ENCODE measurements around the gene MCF2L2. TPM values are rescaled to one million over a fixed set of nuclear protein-coding genes. Genes with fewer than 3 reads are reported as not detected.
A peak's percentile ranks its signal among the peaks of the same experiment; 100 is the strongest.
"Not testable (repeated sequence)": the region's sequence is repeated elsewhere in the genome, so short reads cannot be mapped to it uniquely, and the experiment has no call there.

MCF2L2 gene
- total RNA-seq, 1 donor from 2014 or later = 0.72 TPM

DNA sequence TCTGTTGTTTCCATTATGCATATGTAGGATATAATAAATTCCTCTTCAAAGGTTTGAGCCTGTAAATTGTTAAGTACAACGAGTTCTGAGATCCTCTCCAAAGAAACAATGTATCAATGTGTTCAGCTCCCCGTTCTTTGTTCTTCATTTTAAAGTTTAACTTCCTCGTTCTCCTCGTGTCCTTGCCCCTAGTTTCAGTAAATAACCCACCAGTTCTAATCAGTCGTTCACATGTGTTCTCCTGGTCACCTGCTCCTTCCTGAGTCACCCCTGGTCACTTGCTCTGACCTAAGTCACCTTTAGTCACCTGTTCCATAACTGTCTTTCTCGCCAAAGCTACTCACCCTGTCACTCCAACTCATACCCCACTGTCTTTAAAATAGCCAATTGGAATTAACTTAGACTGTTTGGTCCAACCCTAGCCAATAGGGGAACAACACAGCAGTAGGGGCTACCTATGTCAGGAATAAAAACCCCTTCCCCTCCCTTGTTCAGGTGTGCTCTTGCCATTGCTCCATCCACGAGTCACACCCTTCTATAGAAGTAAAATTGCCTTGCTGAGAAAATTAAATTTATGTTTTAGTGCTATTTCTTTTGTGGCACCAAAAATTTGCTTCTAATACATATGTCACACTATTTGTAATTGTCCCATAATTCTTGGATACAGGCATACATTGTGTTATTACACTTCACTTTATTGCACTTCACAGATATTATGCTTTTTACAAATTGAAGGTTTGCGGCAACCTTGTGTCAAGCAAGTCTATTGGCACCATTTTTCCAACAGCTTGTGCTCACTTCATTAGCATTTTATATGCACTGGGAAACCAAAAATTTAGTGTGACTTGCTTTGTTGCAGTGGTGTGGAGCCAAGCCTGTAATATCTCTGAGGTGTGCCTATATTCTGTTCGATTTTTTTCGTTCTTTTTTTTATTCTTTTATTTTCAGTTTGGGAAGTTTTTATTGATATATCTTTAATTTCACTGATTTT is 15.3 kb upstream of the MCF2L2 start:
- ATAC-seq = no peak

DNA sequence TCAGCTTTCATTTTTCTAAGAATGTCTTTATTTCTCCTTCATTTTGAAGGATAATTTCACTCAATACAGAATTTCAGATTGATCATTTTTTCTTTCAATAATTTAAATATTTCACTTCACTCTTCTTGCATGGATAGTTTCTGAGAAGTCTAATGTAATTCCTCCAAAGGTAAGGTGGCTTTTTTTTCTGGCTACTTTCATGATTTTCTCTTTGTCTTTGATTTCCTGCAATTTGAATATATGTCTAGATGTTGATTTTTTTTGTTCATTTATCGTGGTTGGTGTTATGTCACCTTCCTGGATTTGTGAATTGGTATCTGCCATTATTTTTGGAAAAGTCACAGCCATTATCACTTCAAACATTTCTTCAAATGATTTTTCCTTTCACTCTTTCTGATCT is 14.6 kb upstream of the MCF2L2 start:
- no peak for ATAC-seq

GRCh38 chr3:183440521-183440920 is 12.1 kb upstream of the MCF2L2 start:
- ATAC-seq = not testable (repeated sequence)

DNA sequence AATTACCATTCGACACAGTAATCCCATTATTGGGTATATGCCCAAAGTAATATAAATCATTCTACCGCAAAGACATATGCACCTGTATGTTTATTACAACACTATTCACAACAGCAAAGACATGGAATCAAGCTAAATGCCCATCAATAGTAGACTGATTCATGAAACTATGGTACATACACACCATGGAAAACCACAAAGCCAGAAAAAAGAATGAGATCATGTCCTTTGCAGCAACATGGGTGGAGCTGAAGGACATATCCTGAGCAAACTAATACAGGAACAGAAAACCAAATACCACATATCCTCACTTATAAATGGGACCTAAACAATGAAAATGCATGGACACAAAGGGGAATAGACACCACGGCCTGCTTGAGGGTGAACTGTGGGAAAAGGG is 11.1 kb upstream of the MCF2L2 start:
- no peak for ATAC-seq

- ATAC-seq = no peak
Observed at GRCh38 chr3:183438735-183439134, 10.3 kb upstream of the MCF2L2 start.

DNA sequence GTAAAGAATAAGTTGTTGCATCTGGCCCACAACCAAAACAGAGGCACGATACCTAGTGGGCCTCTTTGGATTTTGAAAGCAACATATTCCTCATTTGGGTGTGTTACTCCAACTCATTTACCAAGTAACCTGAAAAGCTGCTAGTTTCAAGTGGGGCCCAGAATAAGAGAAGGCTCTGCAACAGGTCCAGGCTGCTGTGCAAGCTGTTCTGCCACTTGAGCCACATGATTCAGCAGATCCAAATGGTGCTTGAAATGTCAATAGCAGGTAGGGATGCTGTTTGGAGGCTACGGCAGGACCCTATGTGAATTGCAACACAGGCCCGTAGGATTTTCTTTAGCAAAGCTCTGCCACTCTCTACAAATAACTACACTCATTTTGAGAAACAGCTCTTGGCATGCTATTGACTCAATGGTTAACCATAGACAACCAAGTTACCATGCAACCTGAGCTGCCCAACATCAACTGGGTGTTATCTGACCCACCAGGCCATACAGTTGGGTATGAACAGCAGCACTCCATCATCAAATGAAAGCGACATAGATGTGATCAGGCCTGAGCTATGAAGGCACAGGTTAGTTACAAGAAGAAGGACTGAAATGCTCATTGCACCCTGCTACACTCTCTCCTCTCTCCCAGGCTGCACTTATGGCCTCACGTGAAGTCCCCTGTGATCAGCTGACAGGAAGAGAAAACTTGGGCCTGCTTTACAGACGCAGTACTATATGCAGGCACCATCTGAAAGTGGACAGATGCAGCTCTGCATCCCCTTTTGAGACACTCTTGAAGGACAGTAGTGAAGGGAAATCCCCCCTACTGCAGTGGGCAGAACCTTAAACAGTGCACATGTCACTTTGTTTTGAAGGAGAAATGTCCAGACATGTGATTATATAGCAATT is 9.5 kb upstream of the MCF2L2 start:
- ATAC-seq = no peak

DNA sequence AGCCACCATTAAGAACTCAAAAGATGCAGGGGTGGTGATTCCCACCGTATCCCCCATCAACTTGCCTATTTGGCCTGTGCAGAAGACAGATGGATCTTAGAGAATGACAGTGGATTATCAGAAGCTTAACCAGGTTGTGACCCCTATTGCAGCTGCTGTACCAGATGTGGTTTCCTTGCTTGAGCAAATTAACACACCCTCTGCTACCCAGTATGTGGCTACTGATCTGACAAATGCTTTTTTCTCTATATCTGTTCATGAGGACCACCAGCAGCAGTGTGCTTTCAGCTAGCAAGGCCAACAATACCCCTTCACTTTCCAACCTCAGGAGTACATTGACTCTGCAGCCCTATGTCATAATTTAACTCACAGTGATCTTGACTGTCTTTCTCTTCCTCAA is 8.6 kb upstream of the MCF2L2 start:
- no peak for ATAC-seq

DNA sequence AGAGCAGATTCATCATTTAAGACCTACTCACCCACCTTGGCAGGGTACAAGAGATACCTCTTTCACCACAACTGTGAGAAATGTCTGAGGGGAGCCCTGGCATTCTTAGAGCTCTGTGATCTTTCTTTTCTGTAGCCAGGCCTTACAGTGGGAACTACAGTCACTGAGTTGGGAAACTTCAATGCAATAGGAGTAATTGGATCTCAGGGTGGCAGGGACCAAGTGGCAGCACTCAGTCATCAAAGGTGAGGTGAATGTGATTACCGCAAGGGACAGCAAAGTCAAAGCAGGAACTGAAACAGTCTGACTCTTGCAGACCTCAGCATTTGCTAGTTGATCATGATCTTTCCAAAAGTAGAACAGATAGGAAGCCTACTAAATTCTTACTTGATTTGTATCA is 7.2 kb upstream of the MCF2L2 start:
- ATAC-seq = no peak

GRCh38 chr3:183434992-183435391 is 6.6 kb upstream of the MCF2L2 start:
- no peak for ATAC-seq

DNA sequence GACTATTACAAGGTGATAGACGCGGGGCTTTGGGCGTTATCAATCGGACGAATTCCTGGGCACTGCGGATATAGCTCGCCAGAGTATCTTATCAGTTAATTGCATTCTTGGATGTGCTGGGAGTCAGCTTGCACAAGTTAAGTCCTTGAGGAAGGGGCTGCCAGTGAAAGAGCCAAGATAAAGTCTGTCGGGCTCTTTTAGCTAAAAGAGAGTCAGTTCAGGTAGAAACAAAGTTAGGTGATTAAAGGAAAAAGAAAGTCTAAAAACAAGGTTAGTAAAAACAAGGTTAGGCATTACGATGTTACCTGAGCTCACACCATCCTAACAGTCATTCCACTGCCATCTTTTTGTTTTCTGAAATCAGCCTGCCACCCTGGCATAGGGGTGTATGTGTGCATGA is 6.1 kb upstream of the MCF2L2 start:
- no peak for ATAC-seq

DNA sequence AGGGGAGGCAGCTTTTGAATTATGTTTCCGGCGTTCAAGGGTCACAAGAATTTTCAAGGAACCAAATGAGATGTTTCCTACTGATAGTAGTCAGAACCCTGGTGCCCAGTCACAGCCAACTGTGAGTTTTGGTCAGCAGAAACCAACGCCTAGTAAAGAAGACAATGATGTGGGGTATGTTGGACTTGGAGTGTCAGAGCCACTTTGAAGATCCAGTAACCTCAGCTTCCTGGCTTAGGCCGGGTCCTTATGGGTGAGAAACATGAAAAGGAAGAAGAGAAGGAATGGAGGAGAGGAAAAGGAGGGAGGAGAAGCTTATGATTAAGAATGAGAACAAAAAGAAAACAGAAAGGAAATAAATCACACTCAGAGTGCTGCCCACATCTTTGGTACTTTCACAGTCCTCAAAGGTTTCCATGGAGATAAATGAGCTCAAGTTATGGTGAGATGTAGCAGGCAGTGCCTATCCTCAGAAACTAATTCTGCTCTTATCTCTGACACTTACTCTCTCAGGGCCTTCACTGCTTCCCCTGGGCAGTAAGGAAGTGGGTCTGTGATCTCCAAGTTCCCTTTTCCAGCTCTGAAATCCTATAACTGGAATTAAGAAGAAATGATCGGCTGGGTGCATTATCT is 2.0 kb upstream of the MCF2L2 start:
- no peak for ATAC-seq

DNA sequence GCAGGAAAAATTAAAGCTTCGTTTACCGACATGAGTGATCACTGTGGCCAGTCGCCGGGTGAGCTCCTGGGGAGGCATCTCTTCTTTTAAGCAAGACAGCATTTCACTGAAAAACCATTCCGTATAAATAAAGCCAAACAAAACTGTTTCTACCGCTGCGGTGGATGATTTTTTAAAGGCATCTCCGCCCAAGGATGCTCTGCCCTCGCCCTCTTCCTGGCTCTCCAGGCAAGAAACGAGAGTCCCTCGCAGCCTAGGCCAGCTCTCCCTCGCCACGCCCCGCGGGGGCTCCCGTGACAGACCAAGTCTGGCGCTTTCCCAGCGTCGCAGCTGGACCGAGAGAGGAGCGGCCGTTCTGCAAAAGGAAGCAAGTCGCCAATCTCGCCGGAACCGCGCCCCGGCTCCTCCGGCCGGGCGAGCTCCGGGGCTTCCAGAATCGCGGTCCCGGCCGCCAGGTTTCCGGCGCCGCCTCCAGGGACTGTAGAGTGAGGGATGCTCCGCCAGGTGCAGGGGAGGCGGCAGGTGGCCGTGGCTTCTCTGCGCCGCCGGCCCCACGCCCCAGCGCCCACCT is 458 bp downstream of the MCF2L2 start:
- ATAC-seq = peak; percentile 42

GRCh38 chr3:183427196-183427875 is 1.1 kb downstream of the MCF2L2 start:
- ATAC-seq = no peak

DNA sequence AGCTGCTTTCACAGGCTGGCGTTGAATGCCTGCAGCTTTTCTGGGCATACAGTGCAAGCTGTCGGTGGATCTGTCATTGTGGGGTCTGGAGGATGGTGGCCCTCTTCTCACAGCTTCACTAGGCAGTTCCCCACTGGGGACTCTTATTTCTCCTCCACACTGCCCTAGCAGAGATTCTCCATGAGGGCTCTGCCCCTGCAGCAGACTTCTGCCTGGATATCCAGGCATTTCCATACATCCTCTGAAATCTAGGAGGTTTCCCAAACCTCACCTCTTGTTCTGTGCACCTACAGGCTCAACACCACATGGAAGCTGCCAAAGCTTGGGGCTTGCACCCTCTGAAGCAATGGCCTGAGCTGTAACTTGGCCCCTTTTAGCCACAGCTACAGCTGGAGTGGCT is 9.6 kb downstream of the MCF2L2 start:
- not testable (repeated sequence) for ATAC-seq

GRCh38 chr3:183411216-183411922 is 17.1 kb downstream of the MCF2L2 start:
- ATAC-seq = no peak

GRCh38 chr3:183410759-183411158 is 17.7 kb downstream of the MCF2L2 start:
- ATAC-seq = no peak

DNA sequence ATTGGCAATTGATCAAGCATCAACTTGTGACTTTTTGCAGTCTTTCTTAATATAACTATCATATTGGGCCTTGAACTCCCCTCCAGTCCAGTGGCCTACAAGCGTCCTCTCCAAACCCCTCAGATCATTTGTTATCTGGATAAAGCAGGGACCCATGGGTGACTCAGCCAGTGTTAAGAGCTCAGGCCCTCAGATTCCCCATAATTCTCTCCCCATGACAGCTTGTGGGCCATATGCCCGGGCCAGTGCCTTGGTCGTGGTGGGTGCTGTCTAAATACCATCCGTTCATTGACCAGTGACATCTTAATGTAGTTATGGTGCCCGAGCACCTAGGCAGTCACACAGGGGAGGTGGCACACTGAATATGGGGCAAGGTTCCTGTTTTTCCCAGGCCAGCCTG is 18.1 kb downstream of the MCF2L2 start:
- ATAC-seq = no peak

GRCh38 chr3:183409219-183409618 is 19.2 kb downstream of the MCF2L2 start:
- no peak for ATAC-seq

DNA sequence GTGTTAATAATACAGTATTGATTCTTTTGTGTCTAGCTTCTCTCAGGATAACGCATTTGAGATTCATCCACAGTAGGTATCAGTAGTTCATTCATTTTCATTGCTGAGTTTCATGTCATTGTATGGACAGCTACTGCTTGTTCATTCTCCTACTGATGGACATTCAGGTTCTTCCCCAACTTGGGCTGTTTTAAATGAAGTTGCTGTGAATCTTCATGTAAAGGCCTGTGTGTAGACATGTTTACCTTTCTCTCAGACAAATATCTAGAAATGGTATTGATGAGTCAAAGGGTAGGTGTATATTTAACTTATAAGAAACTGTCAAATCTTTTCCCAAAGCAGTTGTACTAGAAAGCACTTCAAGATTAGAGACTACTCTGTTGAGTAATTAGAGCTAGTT is 26.7 kb downstream of the MCF2L2 start:
- no peak for ATAC-seq

GRCh38 chr3:183400352-183400751 is 28.1 kb downstream of the MCF2L2 start:
- no peak for ATAC-seq

- ATAC-seq = no peak
Observed at GRCh38 chr3:183396662-183397391, 31.6 kb downstream of the MCF2L2 start.

Data from esophagus mucosa (tissue), 1 donor.